PC-9 (cell line): ENCODE results near the gene MICU2. TPM values are rescaled to one million over a fixed set of nuclear protein-coding genes. Genes with fewer than 3 reads are reported as not detected.

Experiments used
- BruUV-seq: library from RNA; stranded (reverse); fragments of 400-500 nt; replicated peaks from 2 replicates; lab custom pipeline; 2021; lab: Mats Ljungman, UMichigan
- CTCF ChIA-PET: fragments of 300-600 bp; sonication (Branson Sonifier 250); formaldehyde crosslinking; loops from one replicate; lab custom pipeline; 2022; ENCODE audit warnings: antibody characterized with exemption; lab: Charles Lee
- POLR2A ChIA-PET: fragments of 300-600 bp; sonication (Branson Sonifier 250); formaldehyde crosslinking; loops from one replicate; lab custom pipeline; 2022; ENCODE audit warnings: antibody characterized with exemption; ENCODE audit not compliant: unreplicated experiment; lab: Charles Lee
- DNase-seq, 2 experiments: peaks; one replicate each; pipeline versions ENCODE4 v3.0.0 to v3.0.0-alpha.2; 2015 to 2022; ENCODE audit warnings: mixed read lengths in 1 of 2
- H2AFZ ChIP-seq: fragments of 200-600 bp; sonication (generic); 2 replicates; pipeline ENCODE4 v1.8.1; 2017; ENCODE audit warnings: antibody characterized with exemption
- H3F3A ChIP-seq: fragments of 200-600 bp; sonication (generic); 2 replicates; pipeline ENCODE4 v1.8.1; 2017; ENCODE audit warnings: antibody characterized with exemption, mild to moderate bottlenecking, low read depth; ENCODE audit not compliant: insufficient read depth
- H3K27ac ChIP-seq: fragments of 200-600 bp; sonication (generic); 2 replicates; pipeline ENCODE4 v1.6.1; 2016; ENCODE audit warnings: mixed run types
- H3K27me3 ChIP-seq: fragments of 200-600 bp; sonication (generic); 2 replicates; pipeline ENCODE4 v1.6.1; 2016; ENCODE audit warnings: low read depth, mixed run types; ENCODE audit not compliant: insufficient read depth
- H3K36me3 ChIP-seq: fragments of 200-600 bp; sonication (generic); 2 replicates; pipeline ENCODE4 v1.6.1; 2016; ENCODE audit warnings: low read depth, mixed run types
- H3K4me1 ChIP-seq: fragments of 200-600 bp; sonication (generic); replicated peaks from 2 replicates; pipeline ENCODE4 v1.6.1; 2016; ENCODE audit warnings: mixed run types; ENCODE audit not compliant: insufficient read depth
- H3K4me2 ChIP-seq: fragments of 200-600 bp; sonication (generic); 2 replicates; pipeline ENCODE4 v1.6.1; 2017; ENCODE audit warnings: mixed run types
- H3K4me3 ChIP-seq: fragments of 200-600 bp; sonication (generic); 2 replicates; pipeline ENCODE4 v1.6.1; 2016; ENCODE audit warnings: mixed run types
- H3K79me2 ChIP-seq: fragments of 200-600 bp; sonication (generic); 2 replicates; pipeline ENCODE4 v1.6.1; 2017; ENCODE audit warnings: low read depth, mixed run types
- H3K9me2 ChIP-seq: fragments of 200-600 bp; sonication (generic); 2 replicates; pipeline ENCODE4 v1.8.1; 2017; ENCODE audit warnings: mild to moderate bottlenecking; ENCODE audit not compliant: insufficient read depth
- H3K9me3 ChIP-seq: fragments of 200-600 bp; sonication (generic); 2 replicates; pipeline ENCODE4 v1.8.1; 2016; ENCODE audit warnings: low read depth; ENCODE audit not compliant: insufficient read depth
- H4K20me1 ChIP-seq: fragments of 200-600 bp; sonication (generic); 2 replicates; pipeline ENCODE4 v1.8.1; 2017; ENCODE audit not compliant: insufficient read depth
- CTCF ChIP-seq: fragments of 200-600 bp; sonication (generic); conservative IDR thresholded peaks from 2 replicates; pipeline ENCODE4 v1.6.1; 2017; ENCODE audit warnings: mixed run types, antibody characterized with exemption, mild to moderate bottlenecking, moderate library complexity
- EZH2 ChIP-seq: fragments of 200-600 bp; sonication (generic); IDR thresholded peaks from 2 replicates; pipeline ENCODE4 v1.8.0; 2017; ENCODE audit warnings: antibody characterized with exemption, low read depth
- intact Hi-C: fragments of 100-400 bp; cut with micrococcal nuclease; formaldehyde crosslinking; loops from one replicate; pipeline ENCODE4 v1.10.0; 2022; ENCODE audit not compliant: unreplicated experiment
- total RNA-seq: library from RNA; stranded (reverse); gene quantifications from 2 replicates; pipeline ENCODE4 v1.2.3, GENCODE V29; 2021

MICU2 gene
- total RNA-seq, 1 experiment from 2014 or later = 18.3 TPM

GRCh38 chr13:21638319-21639282 is 34.6 kb upstream of the MICU2 start:
- Histone ChIP-seq H3K79me2 (no peaks in the 10 kb centered on the region), H3K4me3 (no peak overlapping the region), H3K9me3 (0 out of 2 replicates have a peak, but pooled peaks cover 2% of the 10 kb centered on the region), H4K20me1 (no peaks in the 10 kb centered on the region), H3K27me3 (peaks cover 52% of the 10 kb centered on the region), H3K4me1 (peaks cover 5% of the 10 kb centered on the region; the same call in 1 of the 2 replicates), H3K36me3 (no peaks in the 10 kb centered on the region), H3F3A (peaks cover 11% of the 10 kb centered on the region; the same call in 1 of the 2 replicates), H3K27ac (no peak overlapping the region), H3K4me2 (no peak overlapping the region), H2AFZ (no peak overlapping the region), H3K9me2 (no peaks in the 10 kb centered on the region)
- peak in 1 of 2 experiments; percentile 1 for DNase-seq
- CTCF ChIA-PET = interaction anchor here (0.6 kb wide), 1 partner anchor 14 kb away, joined by 4 read pairs; no protein-coding TSS in a partner anchor
- BruUV-seq = no TSS peak
- intact Hi-C loops = no loop called here
- TF ChIP-seq EZH2 = no peak
- TF ChIP-seq CTCF = peak; percentile 88
- POLR2A ChIA-PET = interaction anchor here (0.7 kb wide), 1 partner anchor 326 kb away, joined by 4 read pairs; no protein-coding TSS in a partner anchor

GRCh38 chr13:21637296-21637695 is 33.3 kb upstream of the MICU2 start:
- TF ChIP-seq CTCF (no peak), EZH2 (no peak)
- POLR2A ChIA-PET = no interaction called here
- Histone ChIP-seq H3K27ac (no peak overlapping the region), H3K79me2 (no peaks in the 10 kb centered on the region), H3F3A (peaks cover 11% of the 10 kb centered on the region; the same call in 1 of the 2 replicates), H3K27me3 (peaks cover 54% of the 10 kb centered on the region), H3K36me3 (no peaks in the 10 kb centered on the region), H3K4me3 (0 out of 2 replicates have a peak overlapping the region, but pooled peaks have one; percentile 4), H3K9me2 (no peaks in the 10 kb centered on the region), H3K4me2 (peak overlapping the region; percentile 52), H2AFZ (no peak overlapping the region), H3K4me1 (peaks cover 5% of the 10 kb centered on the region; the same call in 1 of the 2 replicates), H3K9me3 (0 out of 2 replicates have a peak, but pooled peaks cover 2% of the 10 kb centered on the region), H4K20me1 (no peaks in the 10 kb centered on the region)
- DNase-seq = peak; percentile 77 to 79
- CTCF ChIA-PET = interaction anchor here (0.8 kb wide), 1 partner anchor 126 kb away, joined by 3 read pairs; no protein-coding TSS in a partner anchor
- intact Hi-C loops = no loop called here
- no TSS peak for BruUV-seq

- POLR2A ChIA-PET = no interaction called here
- Histone ChIP-seq H3K36me3 (no peaks in the 10 kb centered on the region), H3K4me1 (peaks cover 5% of the 10 kb centered on the region; the same call in 1 of the 2 replicates), H3K79me2 (no peaks in the 10 kb centered on the region), H3F3A (peaks cover 11% of the 10 kb centered on the region; the same call in 1 of the 2 replicates), H2AFZ (no peak overlapping the region), H3K9me2 (no peaks in the 10 kb centered on the region), H3K27me3 (peaks cover 52% of the 10 kb centered on the region), H3K4me3 (no peak overlapping the region), H3K9me3 (0 out of 2 replicates have a peak, but pooled peaks cover 2% of the 10 kb centered on the region), H4K20me1 (no peaks in the 10 kb centered on the region), H3K4me2 (no peak overlapping the region), H3K27ac (no peak overlapping the region)
- no TSS peak for BruUV-seq
- CTCF ChIA-PET = interaction anchor here (0.8 kb wide), 1 partner anchor 126 kb away, joined by 3 read pairs; no protein-coding TSS in a partner anchor
- DNase-seq = no peak
- intact Hi-C loops = no loop called here
- TF ChIP-seq EZH2 = no peak
- no peak for TF ChIP-seq CTCF
These were observed 32.7 kb upstream of the MICU2 start for GRCh38 chr13:21636656-21637055.
